Anterior cingulate cortex (tissue), 58 donors: ENCODE measurements around the gene PIGA.
"Not testable (repeated sequence)": the region's sequence is repeated elsewhere in the genome, so short reads cannot be mapped to it uniquely, and the experiment has no call there.

Source experiments
- DNase-seq, 58 donors: peaks; one replicate each; lab custom pipeline; 2025; lab: John Stamatoyannopoulos, UW

The PIGA gene

GRCh38 chrX:15322072-15322471 lies 13.3 kb downstream of the PIGA start:
- DNase-seq: no peak

GRCh38 chrX:15321447-15321846 lies 13.9 kb downstream of the PIGA start:
- no peak for DNase-seq

GRCh38 chrX:15320297-15320696 lies 15.0 kb downstream of the PIGA start:
- no peak for DNase-seq

DNA sequence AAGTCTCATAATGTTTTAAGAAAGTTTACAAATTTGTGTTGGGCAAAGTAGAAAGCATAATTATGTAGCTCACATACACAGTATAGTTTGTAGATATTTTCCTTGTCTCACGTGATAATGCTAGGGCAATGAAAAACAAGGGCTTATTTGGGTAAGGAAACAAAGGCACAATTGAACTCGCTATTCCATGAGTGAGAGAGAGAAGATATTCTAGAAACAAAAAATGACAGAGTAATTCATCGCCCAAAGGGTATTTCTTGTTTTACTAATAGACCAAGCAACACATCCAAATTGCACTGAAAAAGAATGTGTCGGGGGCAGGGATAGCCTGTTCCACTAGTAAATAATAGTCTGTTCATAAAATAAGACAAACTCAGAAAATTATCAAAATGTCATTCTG lies 16.2 kb downstream of the PIGA start:
- DNase-seq: peak in 1 of 58 donors; percentile 8

GRCh38 chrX:15315509-15315908 lies 19.8 kb downstream of the PIGA start, which contains the start of gene ASB11:
Gene ASB11 (minus strand): TSS chrX:15315640. CDS start chrX:15315605, 35 bp downstream.
- DNase-seq: no peak

DNA sequence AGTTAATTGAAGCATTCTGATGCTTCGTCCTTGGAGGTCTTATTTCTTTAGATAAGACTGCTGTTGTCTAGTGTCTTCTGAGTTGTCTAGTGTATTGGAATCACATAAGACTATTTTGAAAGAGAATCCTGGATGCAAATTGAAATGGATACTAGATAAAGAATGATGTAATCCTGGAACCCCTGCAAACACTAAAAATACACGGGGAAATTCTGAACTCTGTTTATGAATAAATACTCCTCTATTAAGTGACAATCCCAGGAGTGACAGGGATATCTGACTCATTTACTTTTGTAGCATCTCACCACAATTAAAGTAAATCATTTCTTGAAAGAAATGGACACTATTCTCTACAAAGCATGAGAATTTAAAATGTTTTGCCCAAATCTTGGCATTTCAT lies 20.9 kb downstream of the PIGA start:
- DNase-seq: no peak

DNA sequence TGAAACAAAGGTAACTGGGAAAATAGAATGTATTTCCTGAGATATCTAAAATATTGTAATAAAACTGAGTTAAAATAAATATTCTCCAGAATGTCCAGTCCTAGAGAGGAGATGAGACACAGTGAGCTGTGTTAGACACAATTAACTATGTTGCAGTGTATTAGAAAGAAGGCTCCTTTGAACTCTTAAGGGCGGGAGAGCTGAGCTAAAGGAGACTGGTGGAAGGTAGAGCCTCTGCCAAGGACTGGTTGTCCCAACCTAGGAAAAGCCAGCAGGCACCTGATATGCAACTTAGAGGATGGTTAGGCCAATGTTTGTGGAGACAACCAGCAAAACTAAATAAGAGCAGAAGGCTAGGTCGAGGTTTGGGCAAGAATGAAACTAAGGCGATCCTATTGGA lies 24.2 kb downstream of the PIGA start:
- DNase-seq: no peak

GRCh38 chrX:15310117-15310516 lies 25.2 kb downstream of the PIGA start:
- DNase-seq: peak in 10 of 58 donors; percentile 0 to 52 (median 6)

DNA sequence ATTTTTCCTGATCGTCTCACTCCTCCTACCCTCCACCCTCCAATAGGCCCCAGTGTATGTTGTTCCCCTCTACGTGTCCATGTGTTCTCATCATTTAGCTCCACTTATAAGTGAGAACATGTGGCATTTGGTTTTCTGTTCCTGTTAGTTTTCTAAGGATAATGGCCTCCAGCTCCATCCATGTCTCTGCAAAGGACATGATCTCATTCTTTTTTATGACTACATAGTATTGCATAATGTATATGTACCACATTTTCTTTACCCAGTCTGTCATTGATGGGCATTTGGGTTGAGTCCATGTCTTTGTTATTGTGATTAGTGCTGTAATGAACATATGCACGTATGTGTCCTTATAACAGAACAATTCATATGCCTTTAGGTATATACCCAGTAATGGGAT lies 29.4 kb downstream of the PIGA start:
- not testable (repeated sequence) for DNase-seq

GRCh38 chrX:15301924-15302323 lies 33.4 kb downstream of the PIGA start:
- DNase-seq: peak in 3 of 58 donors; percentile 2 to 17 (median 2)

GRCh38 chrX:15299941-15300851 lies 35.1 kb downstream of the PIGA start:
- DNase-seq: peak in 1 of 58 donors; percentile 46

DNA sequence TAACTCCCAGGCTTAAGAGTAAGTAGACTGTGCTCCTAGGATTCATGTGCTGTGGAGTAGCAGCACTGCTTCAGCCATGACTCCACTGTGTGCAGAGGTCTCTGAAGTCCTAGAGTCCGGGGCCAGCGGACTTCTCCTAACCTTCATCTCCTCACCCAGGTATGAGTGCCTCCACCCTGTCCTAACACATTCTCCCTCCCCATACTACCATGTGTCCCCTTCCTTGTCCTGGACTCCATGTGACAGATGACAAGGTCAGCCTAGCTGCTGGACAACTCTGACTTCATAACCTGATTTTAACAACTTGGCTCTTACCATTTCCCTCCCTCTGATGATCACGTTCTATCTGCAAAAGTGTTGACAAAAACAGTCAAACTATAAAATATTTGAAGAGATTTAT lies 36.5 kb downstream of the PIGA start:
- no peak for DNase-seq

DNA sequence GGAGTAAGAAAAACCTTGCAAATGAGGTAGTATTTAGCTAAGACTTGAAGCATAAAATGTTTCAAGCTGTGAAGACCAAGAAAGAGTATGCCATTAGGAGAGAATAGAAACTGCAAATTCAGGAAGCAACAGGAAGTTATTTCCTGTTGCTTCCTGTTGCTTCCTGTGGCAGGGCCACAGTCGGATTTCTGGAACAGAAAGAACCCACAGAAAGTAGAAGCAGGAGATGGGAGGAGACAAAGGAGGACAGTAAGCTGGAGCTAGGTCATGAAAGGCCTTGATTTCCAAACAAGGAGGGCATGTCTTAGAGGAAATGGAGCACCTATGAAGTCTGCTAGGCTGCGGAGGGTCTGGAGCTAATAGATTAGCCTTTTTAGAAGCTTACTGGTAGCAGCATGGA lies 37.1 kb downstream of the PIGA start:
- no peak for DNase-seq

DNA sequence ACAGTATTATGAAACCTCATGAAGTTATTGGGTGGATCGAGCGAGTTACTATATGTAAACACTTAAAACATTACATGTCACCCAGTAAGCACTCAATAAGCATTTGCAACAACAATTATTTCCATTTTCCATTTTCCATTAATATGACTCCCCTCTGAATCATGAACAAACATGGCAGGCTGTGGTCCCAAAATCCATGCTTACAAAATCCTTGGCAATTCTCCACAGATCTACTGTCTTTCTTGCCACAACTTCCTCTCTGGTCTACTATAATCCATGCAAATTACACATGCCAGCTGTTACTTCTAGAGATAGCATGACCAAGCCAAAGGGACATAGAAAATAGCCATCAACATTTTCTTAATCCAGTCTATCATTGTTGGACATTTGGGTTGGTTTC lies 41.9 kb downstream of the PIGA start:
- no peak for DNase-seq

DNA sequence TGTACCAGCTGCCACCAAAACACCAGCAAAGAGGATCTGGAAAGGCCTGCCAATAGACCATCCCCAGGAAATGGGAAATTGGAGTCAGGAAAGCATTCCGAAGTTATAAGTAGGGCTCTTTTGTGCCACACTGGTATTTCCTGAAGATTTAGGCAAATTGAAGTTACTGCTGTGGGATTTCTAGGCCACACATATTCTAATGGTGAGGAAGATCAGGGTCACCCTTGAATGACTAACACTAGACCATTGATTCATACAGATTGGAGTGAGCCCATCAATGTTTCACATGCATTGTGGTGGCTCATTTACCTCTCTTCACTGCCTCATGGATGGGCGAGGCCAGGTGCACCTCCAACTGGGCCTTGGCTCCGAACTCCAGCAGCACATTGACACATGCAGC lies 42.5 kb downstream of the PIGA start:
- no peak for DNase-seq

DNA sequence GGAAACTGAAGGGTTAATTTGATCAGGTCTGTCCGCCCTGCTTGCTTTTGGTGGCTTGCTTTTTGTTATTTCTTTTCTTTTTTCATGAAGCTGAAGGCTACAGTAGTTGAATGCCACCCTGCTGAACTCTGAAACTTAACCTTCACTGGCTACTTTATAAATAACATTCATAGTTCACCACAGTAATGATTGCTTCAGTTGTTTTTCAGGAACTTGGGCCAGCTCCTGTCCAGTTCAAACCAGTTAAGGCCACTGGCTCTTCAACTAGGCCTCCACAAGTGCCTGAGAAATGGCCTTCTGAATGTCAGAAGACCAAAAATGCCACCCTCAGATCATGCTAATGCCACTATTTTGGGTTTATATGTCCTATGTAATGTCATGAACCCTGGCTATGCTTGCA lies 57.7 kb downstream of the PIGA start:
- no peak for DNase-seq

DNA sequence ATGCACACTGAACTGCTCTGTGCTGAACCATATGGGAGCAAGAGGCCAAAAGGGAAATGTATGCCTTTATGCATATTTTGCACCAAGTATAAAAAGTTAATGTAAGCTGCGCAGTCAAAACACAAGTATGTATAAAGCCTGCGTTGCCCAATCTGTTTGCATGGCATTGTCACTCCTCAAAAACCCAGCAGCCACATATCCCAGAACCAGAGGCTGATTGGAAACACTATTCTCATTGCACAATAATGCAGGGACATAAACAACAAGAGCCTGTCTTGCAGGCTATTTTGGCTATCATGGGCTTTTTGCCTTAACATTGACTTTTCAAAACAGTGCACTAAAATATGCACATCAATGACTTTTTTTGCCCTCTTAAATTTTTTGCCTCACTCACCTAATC lies 60.4 kb downstream of the PIGA start:
- no peak for DNase-seq

DNA sequence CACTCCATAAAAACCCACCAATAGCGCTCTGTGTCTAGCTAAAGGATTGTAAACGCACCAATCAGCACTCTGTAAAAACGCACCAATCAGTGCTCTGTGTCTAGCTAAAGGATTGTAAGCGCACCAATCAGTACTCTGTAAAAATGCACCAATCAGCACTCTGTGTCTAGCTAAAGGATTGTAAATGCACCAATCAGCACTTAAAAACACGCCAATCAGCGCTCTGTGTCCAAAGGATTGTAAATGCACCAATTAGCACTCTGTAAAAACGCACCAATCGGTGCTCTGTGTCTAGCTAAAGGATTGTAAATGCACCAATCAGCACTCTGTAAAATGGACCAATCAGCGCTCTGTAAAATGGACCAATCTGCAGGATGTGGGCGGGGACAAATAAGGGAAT lies 62.0 kb downstream of the PIGA start:
- not testable (repeated sequence) for DNase-seq

- no peak for DNase-seq
These were observed 63.6 kb downstream of the PIGA start for GRCh38 chrX:15271757-15272156.

DNA sequence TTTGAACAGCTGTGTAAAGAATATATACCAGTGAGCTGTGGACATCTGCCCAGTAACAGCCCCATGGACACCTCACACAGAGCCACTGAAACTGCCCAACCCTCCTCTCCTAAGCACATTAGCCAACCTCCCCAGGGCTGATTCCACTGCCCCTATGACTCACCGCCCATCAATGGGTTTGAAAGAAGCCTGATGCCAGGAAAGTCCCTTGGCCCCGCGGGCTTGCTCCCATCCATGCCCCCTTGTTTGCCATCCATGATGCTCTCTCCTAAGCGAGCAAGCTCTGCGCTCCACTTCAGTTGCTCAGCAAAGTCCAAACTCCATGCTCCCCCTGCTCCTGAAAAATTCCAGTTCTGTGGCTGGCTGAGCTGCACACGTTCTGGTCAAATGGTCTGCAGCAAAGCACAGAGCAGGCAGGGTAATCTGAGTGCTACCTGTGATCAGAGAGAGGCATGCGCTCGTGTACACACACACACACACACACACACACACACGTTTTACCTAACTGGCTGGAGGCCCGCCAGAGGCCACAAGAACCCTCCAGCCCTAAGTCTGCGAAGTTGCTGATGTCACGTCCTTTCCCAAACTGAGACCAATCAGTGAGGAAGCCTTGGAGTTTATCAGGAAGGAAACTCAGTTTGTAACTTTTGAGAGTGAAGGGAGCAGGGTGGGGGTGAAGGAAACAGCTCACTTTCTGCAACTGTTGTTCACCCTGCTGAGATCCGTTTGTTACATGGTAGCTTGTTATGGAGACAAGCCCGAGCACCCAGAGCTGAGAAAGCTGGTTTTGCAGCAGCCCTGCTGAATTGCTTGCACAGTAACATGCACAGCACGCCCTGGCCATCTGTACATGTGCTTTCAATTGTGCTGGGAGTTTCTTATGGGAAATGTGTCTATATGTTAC lies 65.5 kb downstream of the PIGA start, which contains the start of gene ASB9:
TSS of gene ASB9 (minus strand) at position 466 of the 904 bp plus-strand sequence. CDS start at position 257, 209 bp downstream.
- peak in 6 of 58 donors; percentile 0 to 5 (median 0) for DNase-seq
